Esophagus squamous epithelium (tissue), 5 donors: ENCODE measurements around the gene CCM2. TPM values are rescaled to one million over a fixed set of nuclear protein-coding genes. Genes with fewer than 3 reads are reported as not detected.

Experiments used
- DNase-seq: peaks from one replicate; lab custom pipeline; 2025; lab: John Stamatoyannopoulos, UW
- H3K27ac ChIP-seq, 4 donors: fragments of 200-600 bp; sonication (generic); one replicate each; pipeline ENCODE4 v1.5.1; 2016 to 2019; ENCODE audit warnings: mild to moderate bottlenecking in 1 of 4
- H3K27me3 ChIP-seq, 4 donors: fragments of 200-600 bp; sonication (generic); 1 replicate in 3 of 4; 2 replicates in 1 of 4; pipeline versions ENCODE4 v1.5.1 to v1.6.0; 2017 to 2021; ENCODE audit warnings: antibody characterized with exemption in 1 of 4
- H3K36me3 ChIP-seq, 3 donors: fragments of 200-600 bp; sonication (generic); one replicate each; pipeline ENCODE4 v1.5.1; 2016 to 2019
- H3K4me1 ChIP-seq, 3 donors: fragments of 200-600 bp; sonication (generic); one replicate each; pipeline ENCODE4 v1.5.1; 2017 to 2019
- H3K4me3 ChIP-seq, 4 donors: fragments of 200-600 bp; sonication (generic); 1 replicate in 3 of 4; 2 replicates in 1 of 4; pipeline ENCODE4 v1.5.1; 2016 to 2019; ENCODE audit warnings: mild to moderate bottlenecking in 2 of 4, moderate library complexity in 1 of 4
- H3K9me3 ChIP-seq, 3 donors: fragments of 200-600 bp; sonication (generic); one replicate each; pipeline ENCODE4 v1.5.1; 2016 to 2019
- CTCF ChIP-seq, 6 experiments: fragments of 450-650 bp in 4 of 6; fragments of 200-600 bp in 2 of 6; sonication (generic) in 2 of 6; IDR thresholded peaks; one replicate each; pipeline ENCODE4 v1.5.1; 2016 to 2019; ENCODE audit warnings: antibody characterized with exemption in 6 of 6, mild to moderate bottlenecking in 4 of 6, moderate library complexity in 4 of 6
- POLR2A ChIP-seq, 4 donors: fragments of 450-650 bp; IDR thresholded peaks; one replicate each; pipeline ENCODE4 v1.6.1; 2017; ENCODE audit warnings: antibody characterized with exemption in 4 of 4, mild to moderate bottlenecking in 4 of 4, moderate library complexity in 3 of 4
- WGBS, 2 donors: methylation state at CpG; one replicate each; pipeline ENCODE4 v1.1.5; 2018; 5-methylcytosine and 5-hydroxymethylcytosine counted together
- intact Hi-C: fragments of 100-400 bp; cut with DNase I; formaldehyde crosslinking; loops from one replicate; pipeline ENCODE4 v1.15.0; 2022
- total RNA-seq, 4 donors: library from RNA; depleted of rRNA; stranded (reverse); fragments of >200 nt; gene quantifications; one replicate each; pipeline ENCODE4 v1.1.0, GENCODE V29; 2016
- donor health status: DM: yes; HTN: yes; CAD: no.

The CCM2 gene
- total RNA-seq, 4 donors from 2014 or later = 20.0 to 36.3 (median 24.9) TPM

- intact Hi-C loops = no loop called here
- no peak overlapping the region for H3K4me3 ChIP-seq
- no peak overlapping the region for H3K27ac ChIP-seq
- peaks cover 30 to 78% (median 32%) of the 10 kb centered on the region in 3 donors for H3K36me3 ChIP-seq
- whole genome bisulfite sequencing, 2 donors = no CpG with 5 or more reads among the region's 1 CpG
- no peak for DNase-seq
- peaks cover 3 to 20% (median 5%) of the 10 kb centered on the region in 3 donors for H3K4me1 ChIP-seq
- TF ChIP-seq CTCF (IDR thresholded peaks at IDR 0.05) = no peak
- no peak for TF ChIP-seq POLR2A (IDR thresholded peaks at IDR 0.05)
- no peaks in the 10 kb centered on the region for H3K9me3 ChIP-seq
- no peaks in the 10 kb centered on the region for H3K27me3 ChIP-seq
Measured at GRCh38 chr7:45075355-45075644, 75.3 kb downstream of the CCM2 start.

DNA sequence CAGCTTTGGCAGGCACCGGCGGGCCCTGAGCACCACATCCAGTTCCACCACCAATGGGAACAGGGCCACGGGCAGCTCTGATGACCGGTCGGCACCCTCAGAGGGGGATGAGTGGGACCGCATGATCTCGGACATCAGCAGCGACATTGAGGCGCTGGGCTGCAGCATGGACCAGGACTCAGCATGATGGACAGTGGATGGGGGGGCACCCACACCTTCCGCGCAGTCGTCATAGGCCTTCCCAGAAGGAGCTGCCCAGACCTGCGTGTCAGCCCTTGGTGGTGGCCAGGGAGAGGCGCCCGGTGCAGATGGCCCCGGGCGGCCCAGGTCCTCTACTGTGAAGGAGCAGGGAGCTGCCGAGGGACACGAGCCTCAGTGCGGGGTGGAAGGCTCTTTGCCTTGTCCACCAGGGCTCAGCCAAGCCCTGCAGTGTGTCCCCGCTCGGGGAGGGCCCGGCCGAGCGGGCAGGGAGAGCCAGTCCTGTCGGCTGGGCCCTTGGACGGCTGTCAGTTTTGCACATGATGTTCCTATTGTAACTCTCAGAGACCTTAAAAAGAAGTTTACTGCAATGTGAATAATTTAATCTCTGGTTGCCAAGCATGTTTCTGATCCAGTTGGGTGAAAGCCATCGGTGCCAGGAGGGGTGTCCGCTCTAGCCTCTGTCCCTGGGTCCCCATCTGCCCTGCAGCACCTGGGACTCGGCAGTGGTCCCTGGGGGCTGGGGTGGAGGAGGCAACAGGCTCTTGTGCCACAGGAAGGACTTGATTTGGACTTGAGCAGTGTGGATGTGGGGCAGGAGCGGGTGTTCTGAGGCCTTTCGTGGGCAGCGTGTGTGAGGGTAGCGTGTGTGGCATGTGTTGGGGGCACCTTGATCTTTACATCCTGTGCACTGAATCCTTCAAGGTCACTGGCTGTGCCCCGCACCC is 76.1 kb downstream of the CCM2 start:
- DNase-seq = no peak
- no peak overlapping the region for H3K4me3 ChIP-seq
- H3K27me3 ChIP-seq = no peaks in the 10 kb centered on the region
- H3K4me1 ChIP-seq = peaks cover 3 to 20% (median 5%) of the 10 kb centered on the region in 3 donors
- H3K27ac ChIP-seq = no peak overlapping the region
- 86 to 90% methylated on average over 5 to 9 of the region's 35 CpGs for WGBS, 2 donors
- TF ChIP-seq CTCF (IDR thresholded peaks at IDR 0.05) (no peak), POLR2A (IDR thresholded peaks at IDR 0.05) (no peak)
- peaks cover 30 to 70% (median 32%) of the 10 kb centered on the region in 3 donors for H3K36me3 ChIP-seq
- no peaks in the 10 kb centered on the region for H3K9me3 ChIP-seq
- intact Hi-C loops = no loop called here

DNA sequence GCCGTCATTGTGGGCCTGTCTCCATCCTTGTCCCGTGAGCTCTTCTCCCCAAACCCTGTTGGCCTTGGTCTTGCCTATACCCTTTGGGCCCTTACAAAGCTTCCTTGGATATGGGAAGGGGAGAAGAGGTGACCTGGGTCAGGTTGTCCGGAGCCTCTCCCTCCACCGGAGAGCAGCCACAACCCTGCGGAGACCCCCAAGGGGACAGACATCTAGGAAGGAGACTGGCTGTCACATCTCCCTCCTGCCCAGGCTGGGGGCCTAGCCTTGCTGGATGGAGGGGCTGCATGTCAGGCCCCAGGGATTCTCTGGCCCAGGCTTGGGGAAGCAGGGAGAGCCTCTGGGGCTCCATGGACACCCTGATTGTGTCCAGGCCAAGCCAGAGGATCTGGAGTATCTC is 76.9 kb downstream of the CCM2 start:
- peaks cover 0 to 20% (median 1%) of the 10 kb centered on the region in 3 donors for H3K4me1 ChIP-seq
- no peak overlapping the region for H3K4me3 ChIP-seq
- 86 to 100% methylated on average over 2 to 3 of the region's 5 CpGs for WGBS, 2 donors
- no peaks in the 10 kb centered on the region for H3K27me3 ChIP-seq
- H3K9me3 ChIP-seq = no peaks in the 10 kb centered on the region
- TF ChIP-seq CTCF (IDR thresholded peaks at IDR 0.05) (no peak), POLR2A (IDR thresholded peaks at IDR 0.05) (no peak)
- DNase-seq = no peak
- H3K27ac ChIP-seq = no peak overlapping the region
- H3K36me3 ChIP-seq = peaks cover 30 to 62% (median 32%) of the 10 kb centered on the region in 3 donors
- intact Hi-C loops = no loop called here

- TF ChIP-seq POLR2A (IDR thresholded peaks at IDR 0.05) (no peak), CTCF (IDR thresholded peaks at IDR 0.05) (no peak)
- no peak for DNase-seq
- Histone ChIP-seq H3K27ac (no peak overlapping the region), H3K9me3 (no peaks in the 10 kb centered on the region), H3K36me3 (peaks cover 30 to 55% (median 32%) of the 10 kb centered on the region in 3 donors), H3K27me3 (no peaks in the 10 kb centered on the region), H3K4me1 (peaks cover 0 to 14% (median 0%) of the 10 kb centered on the region in 3 donors), H3K4me3 (no peak overlapping the region)
- WGBS, 2 donors = 83 to 91% methylated on average over 2 to 6 of the region's 9 CpGs
- intact Hi-C loops = no loop called here
Measured at GRCh38 chr7:45077579-45077978, 77.6 kb downstream of the CCM2 start.

DNA sequence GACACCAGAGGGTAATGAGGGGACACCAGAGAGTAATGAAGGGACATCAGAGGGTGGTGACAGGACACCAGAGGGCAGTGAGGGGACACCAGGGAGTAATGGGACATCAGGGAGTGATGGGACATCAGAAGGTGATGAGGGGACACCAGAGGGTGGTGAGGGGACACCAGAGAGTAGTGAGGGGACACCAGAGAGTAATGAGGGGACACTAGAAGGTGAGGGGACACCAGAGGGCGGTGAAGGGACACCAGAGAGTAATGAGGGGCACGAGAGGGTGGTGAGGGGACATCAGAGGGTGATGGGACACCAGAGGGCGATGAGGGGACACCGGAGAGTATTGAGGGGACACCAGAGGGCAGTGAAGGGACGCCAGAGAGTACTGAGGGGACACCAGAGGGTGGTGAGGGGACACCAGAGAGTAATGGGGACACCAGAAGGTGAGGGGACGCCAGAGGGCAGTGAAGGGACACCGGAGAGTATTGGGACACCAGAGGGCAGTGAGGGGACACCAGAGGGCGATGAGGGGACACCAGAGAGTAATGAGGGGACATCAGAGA is 78.2 kb downstream of the CCM2 start:
- no peaks in the 10 kb centered on the region for H3K27me3 ChIP-seq
- TF ChIP-seq CTCF (IDR thresholded peaks at IDR 0.05) = no peak
- no peak for TF ChIP-seq POLR2A (IDR thresholded peaks at IDR 0.05)
- H3K4me1 ChIP-seq = peaks cover 0 to 8% (median 0%) of the 10 kb centered on the region in 3 donors
- H3K4me3 ChIP-seq = no peak overlapping the region
- WGBS, 2 donors = 78 to 93% methylated on average over 8 of the region's 8 CpGs
- peaks cover 30 to 49% (median 32%) of the 10 kb centered on the region in 3 donors for H3K36me3 ChIP-seq
- DNase-seq = no peak
- no peak overlapping the region for H3K27ac ChIP-seq
- intact Hi-C loops = no loop called here
- no peaks in the 10 kb centered on the region for H3K9me3 ChIP-seq
